Measurements from ENCODE around the gene SGCA. TPM values are rescaled to one million over a fixed set of nuclear protein-coding genes. Genes with fewer than 3 reads are reported as not detected.

The SGCA gene
- total and polyA plus RNA-seq, 2 donors (not counting 3 experiments of a cell fraction or from before 2014, with no cell fraction given): not detected

DNA sequence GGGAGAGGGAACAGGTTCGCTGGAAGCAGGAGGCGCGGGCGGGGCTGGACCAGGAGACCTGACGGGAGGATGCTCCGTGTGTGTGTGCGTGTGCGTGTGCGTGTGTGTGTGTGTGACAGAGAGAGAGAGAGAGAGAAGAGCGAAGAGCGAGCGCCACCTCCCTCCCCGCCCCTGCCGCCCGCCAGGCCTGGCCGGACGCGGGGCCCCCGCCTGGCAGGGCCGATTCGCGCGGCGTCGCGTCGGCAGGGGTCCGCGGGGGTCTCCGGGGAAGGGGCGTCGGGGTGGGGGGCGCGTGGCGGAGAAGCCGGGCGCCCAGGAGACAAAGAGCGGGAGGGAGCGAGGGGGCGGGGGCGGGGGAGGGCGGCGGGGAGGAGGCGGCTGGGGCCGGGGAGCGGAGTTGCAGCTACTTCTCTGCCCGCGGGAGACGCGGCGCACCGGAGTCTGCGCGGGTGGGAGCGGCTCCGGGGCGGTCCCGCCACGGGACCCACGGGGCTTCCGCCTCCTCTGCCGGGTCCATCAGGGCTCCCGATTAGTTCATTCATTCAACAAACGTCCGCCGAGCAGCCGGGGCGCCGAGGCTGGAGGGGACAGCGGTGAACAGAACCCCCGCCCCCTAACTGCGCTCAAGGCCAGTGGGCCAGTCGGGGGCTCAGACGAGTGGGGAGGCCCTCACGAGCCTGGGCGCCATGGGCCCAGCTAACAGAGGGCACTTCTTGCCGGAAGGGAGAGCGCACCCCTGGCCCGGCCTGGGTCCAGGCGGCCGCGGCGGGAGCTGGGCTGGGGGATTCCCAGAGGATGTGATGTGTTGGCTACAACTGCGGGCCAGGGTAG, 35.9 kb upstream of the SGCA start, which contains the start of gene SAMD14:
TSS of gene SAMD14 (minus strand) at position 433 of the 831 bp plus-strand sequence. CDS start 5,201 bp downstream, outside the sequence.
- dilution Hi-C loops (cut with MboI; ENCODE audit: extremely low pct_ligation_motif_present, low sequenced_read_pairs): no loop called here

More for the DNA sequence above, 35.9 kb upstream of the SGCA start, which contains the start of gene SAMD14:
- intact Hi-C loops (cut with micrococcal nuclease): no loop called here
- Histone ChIP-seq H3K27ac (ENCODE audit: insufficient read depth, low read depth, low read length) (peak within 1 kb of the TSS; percentile 56), H4K20me1 (replicated peaks; ENCODE audit: control insufficient read depth, extremely low read depth, insufficient read depth, low read length) (no peaks in the 10 kb centered on the region), H3K4me2 (ENCODE audit: insufficient read depth, low read length) (peak within 1 kb of the TSS; percentile 87), H2AFZ (ENCODE audit: low read depth, low read length) (peak within 1 kb of the TSS; percentile 40), H3K4me1 (ENCODE audit: control insufficient read depth, extremely low read depth, insufficient read depth, low read length) (peaks cover 21% of the 10 kb centered on the region), H3K9me1 (replicated peaks; ENCODE audit: control insufficient read depth, extremely low read depth, insufficient read depth, low read length) (no peaks in the 10 kb centered on the region), H3K79me2 (ENCODE audit: control insufficient read depth, insufficient read depth, low read length) (no peaks in the 10 kb centered on the region), H3K27me3 (ENCODE audit: control insufficient read depth in 2 of 2, insufficient read depth in 2 of 2, low read length in 2 of 2) (no peaks in the 10 kb centered on the region), H3K9ac (replicated peaks; ENCODE audit: extremely low read depth, insufficient read depth, low read length) (peak within 1 kb of the TSS; percentile 51), H3K36me3 (ENCODE audit: control insufficient read depth in 2 of 2, extremely low read depth in 1 of 2, insufficient read depth in 2 of 2, low read length in 2 of 2) (peaks cover 0 to 8% of the 10 kb centered on the region in 2 experiments), H3K4me3 (replicated peaks in 1 of 3; ENCODE audit: insufficient read depth in 1 of 3, low read depth in 1 of 3, low read length in 3 of 3) (peak within 1 kb of the TSS; percentile 22 to 53 (median 31)), H3K9me3 (replicated peaks; ENCODE audit: control insufficient read depth, insufficient read depth, low read length) (no peaks in the 10 kb centered on the region)
- FAIRE-seq (peak; percentile 42), DNase-seq (ENCODE audit: low read depth, low spot score) (peak; percentile 53)
- CTCF ChIA-PET: interaction anchor here (0.7 to 3.7 kb wide), 10 partner anchors 10 to 162 kb away, joined by 3 to 37 read pairs (median 6); no protein-coding TSS in a partner anchor
- POLR2A ChIA-PET: interaction anchor here (0.7 kb wide), 1 partner anchor 57 kb away, joined by 5 read pairs; no protein-coding TSS in a partner anchor
- TF ChIP-seq EZH2 (IDR thresholded peaks at IDR 0.05; ENCODE audit: borderline replicate concordance, low read depth, low read length, severe bottlenecking) (no peak), MYC (IDR thresholded peaks at IDR 0.05; ENCODE audit: low read depth, low read length) (no peak), POLR2AphosphoS5 (IDR thresholded peaks at IDR 0.05; ENCODE audit: insufficient read depth, low read depth, low read length) (no peak), POLR2A (IDR thresholded peaks at IDR 0.05; ENCODE audit: low read depth, low read length) (no peak), JUN (IDR thresholded peaks at IDR 0.05; ENCODE audit: borderline replicate concordance, insufficient read depth, insufficient read length, low read depth) (no peak), FOS (IDR thresholded peaks at IDR 0.05; ENCODE audit: borderline replicate concordance, insufficient read depth, low read length) (no peak), GATA2 (IDR thresholded peaks at IDR 0.05; ENCODE audit: insufficient read depth, insufficient read length, low read depth, low read length) (no peak)
- TF ChIP-seq, protein P1, sequence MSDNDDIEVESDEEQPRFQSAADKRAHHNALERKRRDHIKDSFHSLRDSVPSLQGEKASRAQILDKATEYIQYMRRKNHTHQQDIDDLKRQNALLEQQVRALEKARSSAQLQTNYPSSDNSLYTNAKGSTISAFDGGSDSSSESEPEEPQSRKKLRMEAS (IDR thresholded peaks at IDR 0.05; ENCODE audit: insufficient read depth, insufficient read length): no peak
- no TSS peak for BruUV-seq (replicated peaks)

Measured in endothelial cell of umbilical vein (primary cell).